ENCODE results near the gene FARP1.
"Not testable (repeated sequence)": the region's sequence is repeated elsewhere in the genome, so short reads cannot be mapped to it uniquely, and the experiment has no call there.

The FARP1 gene

GRCh38 chr13:98267080-98267912 is 124.4 kb downstream of the FARP1 start:
- no peak for DNase-seq

- no peak for DNase-seq
Observed at GRCh38 chr13:98269386-98269785, 126.5 kb downstream of the FARP1 start.

- DNase-seq, result no peak
Observed at GRCh38 chr13:98270819-98271218, 127.9 kb downstream of the FARP1 start.

GRCh38 chr13:98271646-98272045 is 128.8 kb downstream of the FARP1 start:
- DNase-seq, result not testable (repeated sequence)

- no peak for DNase-seq
Observed at GRCh38 chr13:98272549-98272948, 129.7 kb downstream of the FARP1 start.

GRCh38 chr13:98273067-98273823 is 130.4 kb downstream of the FARP1 start:
- DNase-seq, result no peak

GRCh38 chr13:98273824-98274742 is 131.2 kb downstream of the FARP1 start:
- no peak for DNase-seq

- DNase-seq, result no peak
Observed at GRCh38 chr13:98274921-98275487, 132.1 kb downstream of the FARP1 start.

GRCh38 chr13:98275681-98276171 is 132.8 kb downstream of the FARP1 start:
- no peak for DNase-seq

- DNase-seq, result no peak
Observed at GRCh38 chr13:98276486-98276885, 133.6 kb downstream of the FARP1 start.

GRCh38 chr13:98278068-98278724 is 135.3 kb downstream of the FARP1 start:
- DNase-seq, result no peak

- DNase-seq, result no peak
Observed at GRCh38 chr13:98279473-98280175, 136.7 kb downstream of the FARP1 start.

GRCh38 chr13:98280176-98280510 is 137.2 kb downstream of the FARP1 start:
- no peak for DNase-seq

GRCh38 chr13:98284679-98285078 is 141.8 kb downstream of the FARP1 start:
- no peak for DNase-seq

- no peak for DNase-seq
Observed at GRCh38 chr13:98285317-98285716, 142.4 kb downstream of the FARP1 start.

GRCh38 chr13:98285852-98286594 is 143.1 kb downstream of the FARP1 start:
- DNase-seq, result no peak

- no peak for DNase-seq
Observed at GRCh38 chr13:98286799-98287198, 143.9 kb downstream of the FARP1 start.

- no peak for DNase-seq
Observed at GRCh38 chr13:98288211-98288610, 145.3 kb downstream of the FARP1 start.

- no peak for DNase-seq
Observed at GRCh38 chr13:98289339-98289945, 146.5 kb downstream of the FARP1 start.

GRCh38 chr13:98290261-98290660 is 147.4 kb downstream of the FARP1 start:
- DNase-seq, result no peak

Measured in activated CD8-positive, alpha-beta memory T cell treated with anti-CD3 and anti-CD28 coated beads for 24 hours (primary cell).